ENCODE data around the gene KNDC1.
A peak's percentile ranks its signal among the peaks of the same experiment; 100 is the strongest.

KNDC1 gene

GRCh38 chr10:133204226-133205015 is 44.4 kb downstream of the KNDC1 start:
- no peak for DNase-seq (ENCODE audit: insufficient read length, low spot score)
- FAIRE-seq: no peak

DNA sequence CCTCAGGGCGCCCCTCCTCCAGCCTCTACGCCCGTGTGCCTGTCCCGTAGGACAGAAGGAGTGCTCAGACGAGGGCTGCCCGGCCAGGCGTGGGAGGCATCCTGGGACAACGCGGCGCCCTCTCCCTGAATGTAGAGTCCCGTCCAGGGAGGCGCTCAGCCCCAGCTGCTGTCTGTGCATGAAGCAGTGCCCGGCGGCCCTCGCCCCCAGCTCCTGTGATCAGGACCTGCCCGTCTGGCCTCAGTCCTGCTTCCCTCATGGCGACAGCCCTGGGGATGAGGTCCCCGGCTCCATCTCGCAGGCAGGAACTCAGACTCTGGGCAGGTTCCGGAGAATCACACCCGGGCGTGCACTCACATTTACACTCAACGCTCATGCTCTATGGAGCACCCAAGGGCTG is 45.1 kb downstream of the KNDC1 start:
- no peak for FAIRE-seq
- DNase-seq (ENCODE audit: insufficient read length, low spot score): no peak

DNA sequence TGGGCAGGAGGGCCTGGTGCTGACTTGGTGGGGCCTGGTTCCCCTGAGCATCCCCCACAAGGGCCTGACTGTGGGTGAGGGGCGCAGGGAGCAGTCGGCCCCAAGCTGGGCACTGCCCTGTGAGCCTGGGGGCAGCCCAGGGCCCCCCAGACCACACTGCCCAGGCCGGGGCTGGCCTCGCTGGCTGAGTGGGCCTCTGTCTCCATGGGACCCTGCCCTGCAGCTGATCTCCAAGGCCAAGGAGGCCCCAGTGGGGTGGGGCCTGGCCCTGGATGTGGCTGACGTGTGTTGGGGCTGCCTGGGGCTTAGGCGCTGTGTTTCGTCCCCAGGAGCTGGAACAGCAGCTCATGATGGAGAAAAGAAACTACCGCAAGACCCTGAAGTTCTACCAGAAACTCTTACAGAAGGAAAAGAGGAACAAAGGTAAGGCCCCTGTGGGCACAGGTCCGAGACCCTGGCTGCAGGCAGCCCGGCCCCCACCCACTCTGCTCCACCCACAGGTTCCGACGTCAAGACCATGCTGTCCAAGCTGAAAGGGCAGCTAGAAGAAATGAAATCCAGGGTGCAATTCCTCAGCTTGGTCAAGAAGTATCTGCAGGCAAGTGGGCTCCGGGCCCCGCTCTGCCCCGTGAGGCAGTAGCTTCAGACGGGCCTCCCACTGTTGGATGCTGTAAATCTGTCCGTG is 46.5 kb downstream of the KNDC1 start:
- no peak for DNase-seq (ENCODE audit: insufficient read length, low spot score)
- no peak for FAIRE-seq

DNA sequence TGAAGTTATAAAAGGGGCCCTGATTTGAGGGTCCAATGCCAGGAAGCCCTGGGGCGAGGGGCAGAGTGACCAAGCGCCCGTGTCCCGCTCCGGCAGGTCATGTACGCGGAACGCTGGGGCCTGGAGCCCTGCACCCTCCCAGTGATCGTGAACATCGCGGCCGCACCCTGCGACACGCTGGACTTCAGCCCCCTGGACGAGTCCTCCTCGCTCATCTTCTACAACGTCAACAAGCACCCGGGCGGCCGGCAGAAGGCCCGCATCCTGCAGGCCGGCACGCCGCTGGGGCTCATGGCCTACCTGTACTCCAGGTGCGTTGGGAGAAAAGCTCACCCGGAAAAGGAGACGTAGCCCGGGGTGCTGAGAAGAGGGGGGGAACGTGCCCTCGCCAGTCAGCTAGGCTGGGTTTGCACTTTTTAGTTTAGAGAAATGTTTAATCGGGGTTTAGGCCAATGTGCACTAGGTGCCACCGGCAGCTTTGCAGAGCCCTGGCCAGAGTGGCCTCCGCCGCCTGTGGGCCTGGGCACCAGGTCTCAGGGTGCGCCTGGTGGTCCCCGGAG is 47.1 kb downstream of the KNDC1 start:
- FAIRE-seq (no peak), DNase-seq (ENCODE audit: insufficient read length, low spot score) (no peak)

GRCh38 chr10:133207627-133208026 is 47.6 kb downstream of the KNDC1 start:
- FAIRE-seq (no peak), DNase-seq (ENCODE audit: insufficient read length, low spot score) (no peak)

DNA sequence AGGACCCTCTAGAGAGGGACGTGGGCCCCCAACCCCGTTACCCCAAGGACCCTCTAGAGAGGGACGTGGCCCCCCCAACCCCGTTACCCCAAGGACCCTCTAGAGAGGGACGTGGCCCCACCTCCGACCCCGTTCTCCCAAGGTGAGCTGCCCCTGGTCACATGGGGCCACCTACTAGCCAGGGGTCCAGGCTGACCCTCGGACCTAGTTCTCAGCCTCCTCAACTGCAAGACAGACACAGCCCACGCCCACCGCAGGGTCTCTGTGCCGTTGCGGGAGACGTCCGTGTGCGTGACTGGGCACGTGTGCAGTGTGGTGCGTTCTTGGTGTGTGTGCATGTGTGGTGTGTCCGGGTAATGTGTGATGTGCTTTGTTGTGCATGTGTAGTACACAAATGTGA is 48.4 kb downstream of the KNDC1 start:
- FAIRE-seq: no peak
- no peak for DNase-seq (ENCODE audit: insufficient read length, low spot score)

DNA sequence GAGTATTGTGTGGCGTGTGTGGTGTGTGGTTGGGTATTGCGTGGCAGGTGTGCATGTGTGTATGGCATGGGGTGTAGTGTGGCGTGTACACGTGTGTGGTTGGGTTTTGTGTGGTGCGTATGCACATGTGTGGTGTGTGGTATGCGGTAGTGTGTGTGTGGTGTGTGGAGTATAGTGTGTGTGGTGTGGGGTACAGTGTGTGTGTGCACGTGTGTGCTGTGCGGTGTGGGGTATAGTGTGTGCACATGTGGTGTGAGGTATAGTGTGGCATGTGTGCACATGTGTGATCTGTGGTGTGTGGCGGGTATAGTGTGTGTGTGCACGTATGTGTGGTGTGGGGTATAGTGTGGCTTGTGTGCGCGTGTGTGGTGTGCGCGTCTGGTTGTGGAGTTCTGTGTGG is 49.1 kb downstream of the KNDC1 start:
- FAIRE-seq: peak; percentile 36

GRCh38 chr10:133209641-133210040 is 49.6 kb downstream of the KNDC1 start:
- FAIRE-seq (no peak), DNase-seq (ENCODE audit: insufficient read length, low spot score) (no peak)

More for the DNA sequence above, 49.1 kb downstream of the KNDC1 start:
- DNase-seq (ENCODE audit: insufficient read length, low spot score): no peak

- DNase-seq (ENCODE audit: insufficient read length, low spot score) (no peak), FAIRE-seq (no peak)
Observed at GRCh38 chr10:133210398-133211140, 50.5 kb downstream of the KNDC1 start.

DNA sequence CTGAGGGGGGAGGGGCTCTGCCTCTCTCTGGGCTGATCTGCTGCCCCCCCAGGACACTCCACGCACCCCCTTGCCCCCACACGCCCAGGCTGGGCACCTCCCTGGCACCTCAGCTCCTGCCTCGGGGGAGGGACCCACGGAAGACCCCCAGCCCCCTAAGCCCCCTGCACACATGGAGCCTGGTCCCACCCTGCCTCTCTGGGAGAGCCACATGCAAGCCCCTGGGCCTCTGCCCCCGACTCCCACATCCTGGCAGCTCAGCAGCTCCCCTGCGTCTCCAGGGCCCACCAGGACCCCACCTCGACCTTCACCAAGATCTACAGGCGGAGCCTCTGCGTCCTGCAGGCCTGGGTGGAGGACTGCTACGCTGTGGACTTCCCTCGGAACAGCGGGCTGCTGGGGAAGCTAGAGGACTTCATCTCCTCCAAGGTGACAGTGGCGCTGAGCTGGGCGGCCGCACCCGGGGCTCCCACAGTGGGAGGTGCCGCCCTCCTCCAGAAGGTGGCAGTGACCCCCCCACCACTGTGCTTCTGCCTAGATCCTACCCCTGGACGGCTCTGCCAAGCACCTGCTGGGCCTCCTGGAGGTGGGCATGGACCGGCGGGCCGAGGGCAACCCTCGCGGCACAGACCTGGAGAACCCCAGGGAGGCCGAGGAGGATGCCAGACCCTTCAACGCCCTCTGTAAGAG is 51.3 kb downstream of the KNDC1 start:
- no peak for DNase-seq (ENCODE audit: insufficient read length, low spot score)
- FAIRE-seq: no peak

DNA sequence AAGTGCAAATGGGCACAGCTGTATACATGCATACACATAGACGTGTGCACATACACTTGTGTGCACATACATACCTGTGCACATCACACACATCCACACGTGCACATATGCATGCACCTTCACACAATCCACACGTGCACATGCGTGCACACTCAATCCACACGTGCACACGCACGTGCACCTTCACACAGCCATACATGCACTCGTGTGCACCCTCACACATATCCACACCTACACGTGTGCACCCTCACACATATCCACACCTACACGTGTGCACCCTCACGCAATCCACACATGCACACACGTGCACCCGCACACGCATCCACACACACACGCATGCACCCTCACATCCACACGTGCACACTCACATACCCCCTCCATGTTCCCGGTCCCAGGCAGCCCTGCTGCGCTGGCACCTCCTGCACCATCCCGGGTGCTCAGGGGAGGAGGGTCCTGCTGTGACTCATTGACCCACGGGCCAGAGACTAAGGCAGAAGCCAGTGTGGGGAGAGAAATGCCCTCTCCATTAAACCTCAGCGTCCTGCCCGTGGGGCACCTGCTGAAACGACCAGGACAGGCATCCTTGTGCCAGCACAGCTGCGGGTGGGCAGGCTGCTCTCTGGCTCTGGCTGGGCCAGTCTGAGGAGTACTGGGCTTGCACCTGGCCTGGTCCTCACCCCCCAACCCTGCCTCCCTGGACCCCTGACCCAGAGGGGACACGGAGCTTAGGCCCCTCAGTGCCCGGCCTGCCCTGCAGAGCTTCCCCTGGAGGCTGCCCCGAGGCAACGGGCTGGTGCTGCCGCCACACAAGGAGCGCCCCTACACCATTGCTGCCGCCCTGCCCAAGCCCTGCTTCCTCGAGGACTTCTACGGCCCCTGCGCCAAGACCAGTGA is 52.2 kb downstream of the KNDC1 start:
- no peak for DNase-seq (ENCODE audit: insufficient read length, low spot score)
- FAIRE-seq: peak; percentile 57

- no peak for FAIRE-seq
- no peak for DNase-seq (ENCODE audit: insufficient read length, low spot score)
Observed at GRCh38 chr10:133212853-133213494, 53.0 kb downstream of the KNDC1 start.

GRCh38 chr10:133213641-133214467 is 53.8 kb downstream of the KNDC1 start:
- DNase-seq (ENCODE audit: insufficient read length, low spot score) (no peak), FAIRE-seq (no peak)

DNA sequence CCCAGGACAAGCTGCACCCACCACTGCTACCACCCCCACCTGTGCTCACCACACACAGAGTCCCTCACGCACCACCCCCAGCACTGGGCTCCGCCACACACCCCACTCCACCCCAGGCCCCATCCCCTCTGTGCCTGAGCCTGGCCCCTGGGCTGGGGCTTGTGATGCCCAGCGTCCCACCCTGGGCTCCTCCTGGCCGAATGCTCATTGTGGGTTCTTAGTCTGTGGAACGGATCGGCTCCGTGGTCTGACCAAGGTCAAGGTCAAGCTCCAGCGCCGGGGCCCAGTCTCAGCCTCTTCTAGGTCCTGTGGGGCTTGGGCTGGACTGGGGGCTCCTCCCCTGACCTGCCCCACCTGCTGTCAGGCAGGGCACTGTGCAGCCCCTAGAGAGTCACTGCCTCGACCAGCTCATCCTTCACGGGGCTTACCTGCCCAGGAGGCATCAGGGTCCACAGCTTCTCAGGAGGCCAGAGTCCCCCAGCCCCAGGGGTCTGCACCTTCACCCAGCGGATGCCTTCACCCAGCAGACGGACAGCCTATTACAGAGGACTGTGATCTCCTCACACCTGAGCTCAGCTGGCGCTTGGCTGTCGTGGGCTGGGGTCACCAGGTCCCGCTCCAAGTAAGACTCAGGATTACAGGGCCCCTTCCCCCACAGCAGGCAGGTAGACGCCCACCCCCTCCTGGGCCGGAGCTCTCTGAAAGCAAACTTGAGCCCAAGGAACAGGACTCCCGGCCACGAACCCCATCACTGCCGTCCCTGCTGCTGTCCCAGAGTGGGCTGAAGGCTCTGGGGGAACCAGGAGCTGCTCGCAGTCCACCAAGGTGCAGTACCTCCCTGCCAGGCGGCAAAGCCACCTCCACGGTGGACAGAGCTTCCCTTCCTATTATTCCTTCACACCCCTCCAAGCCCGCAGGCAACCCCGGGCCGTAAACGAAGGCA is 54.7 kb downstream of the KNDC1 start:
- FAIRE-seq (no peak), DNase-seq (ENCODE audit: insufficient read length, low spot score) (no peak)

- FAIRE-seq: no peak
- no peak for DNase-seq (ENCODE audit: insufficient read length, low spot score)
Observed at GRCh38 chr10:133215586-133215985, 55.6 kb downstream of the KNDC1 start.

DNA sequence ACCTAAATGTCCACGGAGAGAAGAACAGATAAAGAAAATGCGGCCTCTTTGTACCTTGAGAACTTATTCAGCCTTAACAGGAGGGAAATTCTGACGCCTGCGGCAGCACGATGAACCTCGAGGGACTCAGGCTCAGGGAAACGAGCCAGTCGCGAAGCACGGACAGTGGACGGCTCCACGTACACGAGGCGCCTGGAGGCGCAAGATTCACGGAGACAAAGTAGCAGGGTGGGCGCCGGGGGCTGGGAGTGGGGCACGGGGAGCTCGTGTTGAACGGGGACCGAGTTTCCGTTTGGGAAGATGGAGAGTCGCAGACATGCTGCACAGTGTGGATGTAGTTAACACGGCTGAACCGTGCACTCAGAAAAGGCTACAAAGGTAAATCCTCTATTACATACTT is 56.8 kb downstream of the KNDC1 start:
- FAIRE-seq (no peak), DNase-seq (ENCODE audit: insufficient read length, low spot score) (no peak)

All from HTR-8/SVneo (cell line).